Breast epithelium (tissue), 3 donors: ENCODE results near the gene BRICD5.

Experiments used
- CTCF ChIP-seq, 3 donors: fragments of 450-650 bp; IDR thresholded peaks; one replicate each; pipeline ENCODE4 v1.5.1; 2016 to 2017; ENCODE audit warnings: antibody characterized with exemption in 3 of 3, mild to moderate bottlenecking in 3 of 3, moderate library complexity in 3 of 3
- POLR2A ChIP-seq: fragments of 450-650 bp; IDR thresholded peaks from one replicate; pipeline ENCODE4 v1.6.1; 2016; ENCODE audit warnings: antibody characterized with exemption, mild to moderate bottlenecking, moderate library complexity
- POLR2AphosphoS5 ChIP-seq, 3 donors: sonication (generic); formaldehyde crosslinking; IDR thresholded peaks; one replicate each; pipeline ENCODE4 v1.6.1; 2017; ENCODE audit warnings: antibody characterized with exemption in 3 of 3

DNA sequence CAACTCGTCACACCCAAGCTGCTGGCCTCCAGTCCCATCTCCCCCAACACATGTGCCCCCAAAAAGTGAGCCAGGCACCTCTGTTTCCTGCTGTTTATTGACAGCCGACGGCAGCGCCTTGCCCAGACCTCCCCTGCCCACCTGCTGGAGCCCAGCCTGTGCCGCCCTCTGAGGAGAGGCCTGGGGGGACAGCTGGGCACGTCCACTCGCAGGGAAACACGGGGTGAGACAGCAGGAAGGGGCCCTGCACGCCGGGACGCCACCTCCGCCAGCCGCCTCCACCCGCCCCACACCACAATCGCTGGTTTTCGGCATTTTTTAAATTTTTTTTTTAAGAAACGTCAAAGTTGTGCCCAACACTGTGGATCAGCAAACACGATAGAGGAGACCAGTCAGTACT lies 33.6 kb downstream of the BRICD5 start:
- no peak for TF ChIP-seq POLR2AphosphoS5 (IDR thresholded peaks at IDR 0.05)
- TF ChIP-seq CTCF (IDR thresholded peaks at IDR 0.05): no peak
- no peak for TF ChIP-seq POLR2A
